GM19395 (cell line): ENCODE results near the gene PRAC1.

Experiments used
- ATAC-seq: cut with Tn5 transposase; IDR thresholded peaks from one replicate; pipeline ENCODE4 v1.9.1; 2021; ENCODE audit warnings: mild to moderate bottlenecking, moderate library complexity; ENCODE audit not compliant: unreplicated experiment

The PRAC1 gene

DNA sequence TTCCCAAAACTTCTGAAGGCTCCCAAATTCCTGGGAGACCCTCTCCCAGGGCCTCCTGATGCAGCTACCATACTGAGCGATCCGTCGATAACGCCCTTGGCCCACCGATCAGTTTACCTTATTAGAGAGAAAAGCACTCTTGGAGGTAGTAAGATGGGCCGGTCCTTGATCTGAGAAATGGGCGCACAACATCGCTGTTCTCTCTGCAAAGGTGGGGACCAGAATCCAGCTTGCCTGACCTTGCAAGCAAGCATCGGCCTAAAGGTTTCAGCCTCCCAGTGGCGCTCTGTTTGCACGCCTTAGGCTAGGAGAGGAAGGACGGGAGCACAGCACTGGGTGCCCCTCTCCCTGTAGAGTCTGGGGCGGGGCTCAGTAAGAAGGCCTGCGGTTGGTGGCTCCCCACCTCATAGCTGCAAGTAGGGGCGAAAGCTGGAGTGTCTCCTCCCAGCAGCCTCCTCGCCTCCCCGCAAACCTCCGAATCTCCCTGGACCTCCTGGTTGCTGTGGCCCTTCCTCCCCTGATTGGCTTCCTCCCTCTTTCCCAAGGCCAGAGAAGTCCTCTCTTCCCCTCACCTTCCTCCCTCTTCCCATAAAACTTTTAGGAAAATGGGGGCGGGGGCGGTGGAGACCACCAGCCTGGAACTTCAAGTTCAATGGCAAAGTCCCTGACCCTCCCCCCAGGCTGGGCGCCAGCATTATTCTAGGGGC lies at the start of gene PRAC1:
Gene PRAC1, minus strand, starts transcription at position 318 of the 707 bp plus-strand sequence. Its CDS starts 126 bp downstream, at position 192.
- no peak for ATAC-seq

GRCh38 chr17:48770954-48771353 lies 48.6 kb upstream of the PRAC1 start:
- no peak for ATAC-seq

- no peak for ATAC-seq
Measured at GRCh38 chr17:48769009-48769675, 46.8 kb upstream of the PRAC1 start.

DNA sequence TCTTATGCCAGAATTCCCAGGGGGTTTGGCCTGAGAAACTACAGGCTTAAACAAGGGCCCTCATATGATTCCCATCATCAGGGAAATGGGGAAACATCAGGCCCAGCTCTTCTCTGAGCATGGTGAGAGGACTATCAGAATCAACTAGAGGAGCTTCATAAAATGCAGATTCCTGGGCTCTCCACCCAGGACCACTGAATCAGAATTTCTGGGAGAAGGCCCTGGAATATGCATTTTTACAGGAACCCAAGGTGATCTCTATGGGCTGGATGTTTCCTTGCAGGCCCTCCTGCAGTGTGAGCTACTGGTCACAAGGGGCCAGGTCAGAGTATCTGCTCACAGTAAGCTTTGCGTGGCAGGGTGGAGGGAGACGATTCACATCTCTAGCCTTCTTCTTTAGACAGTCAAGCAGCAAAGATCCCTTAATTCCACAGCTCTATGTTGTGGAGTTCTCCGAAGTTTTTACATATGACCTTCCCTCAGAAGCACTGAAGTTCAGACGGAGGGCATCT lies 45.0 kb upstream of the PRAC1 start:
- ATAC-seq, result no peak

- ATAC-seq, result no peak
Measured at GRCh38 chr17:48761114-48761513, 38.8 kb upstream of the PRAC1 start.

GRCh38 chr17:48760411-48760810 lies 38.1 kb upstream of the PRAC1 start:
- ATAC-seq, result no peak

DNA sequence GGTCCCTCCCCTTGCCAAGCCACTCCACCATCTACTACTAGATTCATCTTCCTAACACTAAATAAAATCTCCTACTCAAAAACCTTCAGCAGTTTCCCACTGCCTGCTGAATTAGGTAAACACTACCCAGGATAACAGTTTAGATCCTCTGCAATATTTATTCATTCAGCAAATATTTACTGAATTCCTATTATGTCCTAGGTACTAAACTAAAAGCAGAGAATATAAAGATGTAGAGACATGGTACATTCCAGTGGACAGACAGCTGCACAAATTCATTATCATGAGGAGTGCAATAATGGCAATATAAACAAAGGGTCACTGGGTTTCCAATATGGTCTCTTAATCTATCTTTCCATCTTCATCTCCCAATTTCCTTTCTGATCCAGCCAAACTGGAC lies 37.0 kb upstream of the PRAC1 start:
- no peak for ATAC-seq

DNA sequence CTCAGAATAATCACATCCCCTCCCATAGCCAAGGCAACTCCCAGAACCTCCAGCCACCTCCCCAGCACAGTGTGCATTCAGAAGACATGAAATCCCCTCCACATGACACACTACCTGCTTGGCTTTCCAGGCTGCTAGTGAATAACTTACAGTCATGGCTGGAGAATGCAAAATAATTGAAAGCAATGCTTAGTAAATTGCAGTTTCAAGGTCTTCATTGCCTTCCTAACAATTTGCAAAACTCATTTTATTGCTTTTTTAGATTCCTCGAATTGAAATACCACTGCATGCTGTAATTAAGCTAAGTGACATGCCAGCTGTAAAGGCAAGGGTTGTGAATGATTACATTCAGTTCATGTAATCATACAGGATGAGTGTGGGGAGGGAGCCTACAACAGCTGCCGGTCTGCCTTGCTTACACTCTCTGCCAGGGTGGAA lies 35.2 kb upstream of the PRAC1 start:
- no peak for ATAC-seq

DNA sequence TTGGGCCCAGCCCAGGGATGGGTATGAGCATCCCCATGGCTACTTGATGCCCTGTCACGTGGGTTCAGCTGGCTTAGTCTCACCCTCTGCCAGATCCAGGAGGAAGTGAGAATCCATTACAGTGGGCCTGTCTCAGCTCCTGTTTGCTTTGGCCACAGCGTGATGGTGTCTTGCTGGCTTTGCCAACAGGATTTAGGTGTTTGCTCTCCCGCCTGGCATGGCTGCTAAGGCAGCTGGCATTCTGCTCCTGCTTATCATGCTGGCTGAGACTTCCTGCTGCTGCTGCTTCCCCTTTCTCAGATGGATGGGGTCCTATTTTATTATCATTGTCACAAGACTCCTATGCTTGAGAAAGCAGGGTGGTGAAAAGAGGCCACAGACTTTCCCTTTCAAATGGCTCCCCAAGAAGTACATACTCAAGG lies 34.5 kb upstream of the PRAC1 start:
- no peak for ATAC-seq

- no peak for ATAC-seq
Measured at GRCh38 chr17:48755356-48755755, 33.0 kb upstream of the PRAC1 start.

- no peak for ATAC-seq
Measured at GRCh38 chr17:48754500-48755261, 32.4 kb upstream of the PRAC1 start.

DNA sequence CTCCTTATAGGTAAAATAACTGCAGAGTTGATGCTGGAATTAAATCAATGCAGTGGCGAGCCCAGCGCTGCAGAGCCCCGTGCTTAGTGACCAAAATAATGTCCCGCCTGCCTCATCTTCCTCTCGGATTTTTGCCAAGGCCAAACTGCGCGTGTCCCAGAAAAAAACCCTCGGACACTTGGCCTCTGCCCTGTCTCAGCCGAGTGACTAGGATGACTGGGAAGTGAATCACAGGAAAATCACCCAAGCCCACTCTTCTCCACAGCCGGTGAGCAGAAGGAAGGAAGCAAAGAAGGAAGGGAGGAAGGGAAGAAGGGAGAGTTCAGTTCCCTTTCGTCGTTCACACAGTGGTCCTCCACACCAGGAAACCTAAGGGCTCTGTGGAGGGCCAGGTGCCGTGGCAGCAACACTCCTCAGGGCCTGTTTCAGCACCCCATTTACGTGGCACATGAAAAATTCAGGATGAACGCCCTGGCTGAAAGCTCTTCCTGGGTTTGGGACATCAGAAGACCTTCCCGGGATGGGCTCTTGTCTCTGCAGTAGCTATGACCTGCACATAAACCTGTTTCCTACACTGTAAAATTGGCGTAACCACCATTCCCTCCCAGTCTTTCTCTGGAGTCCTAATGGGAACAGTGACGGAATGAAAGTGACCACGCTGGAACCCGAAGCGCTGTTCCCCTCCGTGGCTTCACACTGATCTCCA lies 31.6 kb upstream of the PRAC1 start:
- ATAC-seq, result no peak

GRCh38 chr17:48752399-48753288 lies 30.3 kb upstream of the PRAC1 start:
- ATAC-seq, result no peak

DNA sequence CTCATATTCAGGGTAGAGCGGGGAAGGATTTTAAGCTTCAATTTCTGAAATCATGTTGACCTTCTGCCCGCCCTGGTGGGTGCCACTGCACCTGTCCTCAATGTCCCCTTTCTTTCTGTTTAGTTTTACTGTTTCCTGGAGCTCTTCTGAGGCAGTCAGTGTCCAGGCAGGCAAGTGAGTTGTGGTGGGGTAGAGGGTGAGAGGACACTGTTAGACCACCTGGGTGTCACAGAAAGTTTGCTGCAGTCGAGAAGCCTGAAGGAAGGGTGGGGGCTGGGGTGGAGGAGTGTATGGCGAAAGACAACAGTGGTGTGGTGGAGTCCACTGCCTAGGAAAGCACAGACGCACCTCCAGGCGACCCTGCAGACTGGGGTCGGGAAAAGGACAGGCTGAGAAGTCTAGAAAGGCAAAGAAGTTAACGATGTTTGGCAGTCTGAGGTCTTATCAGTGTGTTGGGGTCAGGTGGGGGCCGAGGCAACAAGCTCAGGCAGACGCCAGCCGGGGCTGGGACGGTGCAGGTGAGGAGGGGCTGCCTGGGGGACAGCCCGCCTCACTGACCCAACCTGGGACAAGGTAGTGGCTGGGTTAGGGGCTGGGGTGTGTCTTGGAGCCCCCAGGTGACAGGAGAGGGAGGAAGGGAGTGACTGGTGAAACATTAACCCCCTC lies 29.5 kb upstream of the PRAC1 start:
- no peak for ATAC-seq

- no peak for ATAC-seq
Measured at GRCh38 chr17:48751172-48751571, 28.9 kb upstream of the PRAC1 start.

DNA sequence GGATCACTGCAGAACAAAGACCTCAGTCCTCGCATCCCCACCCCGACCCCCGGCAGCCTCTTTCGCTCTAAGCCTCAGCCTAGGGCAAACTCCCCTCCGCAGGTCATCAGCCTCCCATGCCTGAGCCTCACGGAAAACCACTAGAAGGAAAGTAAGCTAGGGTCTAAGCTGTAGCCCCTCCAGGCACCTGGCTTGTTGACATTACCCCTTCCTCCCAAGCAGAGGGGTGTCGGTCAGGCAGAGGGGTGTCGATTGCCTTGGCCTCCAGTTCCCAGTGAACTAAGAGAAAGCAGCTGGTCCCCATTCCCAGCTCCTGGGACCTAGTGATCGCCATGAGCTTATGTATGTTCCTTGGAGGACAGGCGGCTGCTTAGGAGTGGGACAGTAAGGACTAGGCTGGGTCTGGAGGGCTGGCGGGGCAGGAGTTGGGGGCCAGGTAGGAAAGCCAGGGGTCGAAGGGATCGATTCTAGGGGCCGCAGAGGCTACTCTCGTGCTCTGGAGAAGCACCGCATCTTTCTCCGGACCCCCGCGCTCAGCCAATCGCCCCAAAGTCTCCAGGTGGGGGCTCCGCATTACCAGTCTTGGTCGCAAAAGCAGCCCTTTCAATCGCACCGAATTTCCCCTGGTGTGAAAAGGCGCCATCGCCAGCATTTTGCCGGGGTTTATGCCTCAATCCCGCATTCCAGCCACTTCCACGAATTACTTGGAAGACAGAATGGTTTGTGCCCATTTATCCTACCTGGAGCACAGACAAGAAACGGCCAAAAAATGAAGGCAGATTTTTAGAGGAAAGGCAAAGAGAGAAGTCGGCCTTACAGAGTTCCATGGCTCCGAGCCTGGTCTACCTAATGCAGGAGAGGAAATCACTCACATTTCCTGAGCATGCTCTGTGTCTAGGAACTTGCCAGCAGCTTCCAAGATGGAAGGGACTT lies 27.6 kb upstream of the PRAC1 start:
- no peak for ATAC-seq

DNA sequence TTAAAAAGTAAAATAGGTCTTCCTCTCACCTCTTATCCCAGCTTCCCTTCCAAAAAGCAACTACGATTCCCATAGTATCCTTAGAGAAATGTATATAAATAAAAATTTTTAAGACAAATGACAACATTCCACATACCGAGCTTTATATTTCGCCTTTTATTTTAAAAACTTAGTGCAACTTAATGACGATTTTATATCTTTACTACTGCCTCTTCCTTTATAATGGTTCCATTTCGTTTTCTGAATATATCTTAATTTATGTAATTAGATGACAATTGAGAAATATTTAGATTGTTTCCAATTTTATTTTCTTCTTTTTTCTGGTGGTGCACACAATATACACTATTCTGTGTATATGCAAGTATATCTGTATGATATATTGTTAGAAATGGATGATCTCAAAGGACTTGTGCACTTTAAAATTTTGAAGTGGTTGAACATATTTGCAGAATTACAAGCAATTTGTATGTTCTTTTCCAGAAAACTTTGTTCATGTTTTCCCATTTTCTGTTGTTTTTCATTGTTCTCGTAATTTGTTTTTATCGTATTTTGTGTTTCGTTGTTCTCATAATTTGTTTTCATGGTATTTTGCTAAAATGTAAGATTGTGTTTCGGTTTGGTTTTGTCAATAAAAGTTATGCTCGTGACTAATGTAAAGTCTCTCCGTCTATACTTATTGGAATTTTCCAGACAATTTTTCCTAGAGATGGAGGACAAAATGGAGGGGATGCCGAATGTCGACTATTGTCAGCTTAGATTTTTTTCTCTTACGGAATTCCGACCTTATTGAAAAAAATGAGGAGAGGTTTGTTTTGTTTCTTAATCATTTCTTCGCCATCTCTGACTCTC lies 26.6 kb upstream of the PRAC1 start:
- ATAC-seq, result no peak
